ENCODE measurements around the gene SLC25A41. TPM values are rescaled to one million over a fixed set of nuclear protein-coding genes. Genes with fewer than 3 reads are reported as not detected.
A peak's percentile ranks its signal among the peaks of the same experiment; 100 is the strongest.
"Not testable (repeated sequence)": the region's sequence is repeated elsewhere in the genome, so short reads cannot be mapped to it uniquely, and the experiment has no call there.

SLC25A41 gene
- total RNA-seq, 1 donor = not detected

DNA sequence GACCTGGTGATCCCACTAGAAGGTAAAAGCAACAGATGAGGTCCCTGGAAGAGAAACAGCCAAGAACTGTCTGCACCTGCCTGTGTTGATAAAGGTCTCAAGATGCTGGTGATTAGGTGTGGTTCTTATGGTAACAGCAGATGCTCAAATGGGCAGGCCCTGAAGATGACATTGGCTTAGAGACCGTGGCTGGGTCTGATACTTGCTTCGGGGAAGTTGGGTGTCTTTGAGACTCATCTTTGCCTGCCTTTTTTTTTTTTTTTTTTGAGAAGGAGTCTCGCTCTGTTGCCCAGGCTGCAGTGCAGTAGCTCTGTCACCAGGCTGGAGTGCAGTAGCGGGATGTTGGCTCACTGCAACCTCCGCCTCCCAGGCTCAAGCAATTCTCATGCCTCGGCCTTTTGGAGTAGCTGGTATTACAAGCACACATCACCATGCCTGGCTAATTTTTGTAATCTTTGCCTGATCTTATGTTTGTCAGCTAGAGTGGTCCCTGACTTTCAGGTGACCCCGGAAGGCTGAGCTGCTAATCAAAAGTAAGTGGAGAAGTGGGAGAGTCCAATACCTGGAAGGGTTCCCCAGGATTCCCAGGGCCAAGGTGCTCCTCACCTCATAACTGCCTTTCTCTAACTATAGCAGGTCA lies 18.1 kb upstream of the SLC25A41 start:
- Histone ChIP-seq H3K9me3 (ENCODE audit: low read depth, low read length) (no peaks in the 10 kb centered on the region), H3K27me3 (ENCODE audit: insufficient read depth, low read length) (no peaks in the 10 kb centered on the region), H3K4me1 (ENCODE audit: insufficient read depth, low read length) (no peaks in the 10 kb centered on the region), H3K4me3 (ENCODE audit: low read length) (no peak overlapping the region)

DNA sequence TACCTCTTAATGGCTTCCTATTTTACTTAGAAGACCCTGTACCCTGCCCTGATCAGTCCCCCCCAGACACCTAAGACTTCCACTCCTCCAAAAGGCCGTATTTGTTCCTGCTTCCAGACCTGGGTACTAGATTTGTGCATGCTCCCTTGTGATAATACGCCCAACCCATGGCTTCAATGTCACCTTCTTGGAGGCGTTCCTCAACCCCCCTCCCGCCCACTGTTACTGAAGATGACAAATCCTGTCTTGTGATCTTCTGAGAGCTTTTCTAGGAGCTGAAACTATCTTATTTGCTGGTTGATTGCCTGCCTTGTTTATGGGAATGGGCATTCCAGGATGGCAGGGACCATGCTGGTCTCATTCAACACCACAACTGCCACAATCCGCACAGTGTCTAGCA lies 16.6 kb upstream of the SLC25A41 start:
- no peaks in the 10 kb centered on the region for H3K9me3 ChIP-seq (ENCODE audit: low read depth, low read length)
- H3K27me3 ChIP-seq (ENCODE audit: insufficient read depth, low read length) = no peaks in the 10 kb centered on the region
- no peaks in the 10 kb centered on the region for H3K4me1 ChIP-seq (ENCODE audit: insufficient read depth, low read length)
- H3K4me3 ChIP-seq (ENCODE audit: low read length) = no peak overlapping the region

DNA sequence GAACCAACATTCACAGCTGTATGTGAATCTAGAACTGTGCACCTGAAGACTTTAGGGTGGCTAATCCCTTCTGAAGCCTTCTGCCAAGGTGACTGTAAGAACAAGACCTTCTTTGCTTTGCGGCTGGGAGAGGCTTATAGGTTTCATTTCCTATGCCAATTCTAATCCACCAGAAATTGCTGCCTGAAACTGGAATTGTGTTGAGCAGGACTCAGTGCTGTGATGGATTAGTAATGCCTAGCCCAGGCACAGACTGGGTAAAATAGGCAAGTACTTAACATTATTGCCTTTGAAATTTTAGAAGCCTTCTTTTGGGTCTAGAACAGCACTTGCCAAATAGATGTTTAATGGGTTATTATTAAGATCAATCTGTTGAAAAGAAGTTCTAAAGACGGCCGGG lies 14.5 kb upstream of the SLC25A41 start:
- Histone ChIP-seq H3K9me3 (ENCODE audit: low read depth, low read length) (no peaks in the 10 kb centered on the region), H3K4me1 (ENCODE audit: insufficient read depth, low read length) (no peaks in the 10 kb centered on the region), H3K27me3 (ENCODE audit: insufficient read depth, low read length) (no peaks in the 10 kb centered on the region), H3K4me3 (ENCODE audit: low read length) (no peak overlapping the region)

DNA sequence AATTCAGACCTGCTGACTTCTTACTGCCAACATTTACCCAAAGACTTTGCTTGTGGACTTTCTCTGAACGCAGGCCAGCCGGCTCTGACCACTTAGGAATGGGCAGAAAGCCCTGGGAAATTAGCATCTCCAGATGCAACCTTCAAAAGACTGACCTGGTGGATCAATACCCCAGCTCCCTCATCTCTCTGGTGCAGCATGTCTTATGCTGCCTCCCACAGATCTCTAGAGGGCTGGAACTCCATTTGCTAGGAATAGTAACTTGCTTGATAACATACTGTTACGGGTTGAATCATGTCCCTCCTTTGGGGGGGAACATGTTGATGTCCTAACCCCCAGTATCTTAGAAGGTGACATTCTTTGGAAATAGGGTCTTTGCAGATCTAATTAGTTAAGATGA lies 12.9 kb upstream of the SLC25A41 start:
- Histone ChIP-seq H3K27me3 (ENCODE audit: insufficient read depth, low read length) (no peaks in the 10 kb centered on the region), H3K4me3 (ENCODE audit: low read length) (no peak overlapping the region), H3K4me1 (ENCODE audit: insufficient read depth, low read length) (no peaks in the 10 kb centered on the region), H3K9me3 (ENCODE audit: low read depth, low read length) (no peaks in the 10 kb centered on the region)

DNA sequence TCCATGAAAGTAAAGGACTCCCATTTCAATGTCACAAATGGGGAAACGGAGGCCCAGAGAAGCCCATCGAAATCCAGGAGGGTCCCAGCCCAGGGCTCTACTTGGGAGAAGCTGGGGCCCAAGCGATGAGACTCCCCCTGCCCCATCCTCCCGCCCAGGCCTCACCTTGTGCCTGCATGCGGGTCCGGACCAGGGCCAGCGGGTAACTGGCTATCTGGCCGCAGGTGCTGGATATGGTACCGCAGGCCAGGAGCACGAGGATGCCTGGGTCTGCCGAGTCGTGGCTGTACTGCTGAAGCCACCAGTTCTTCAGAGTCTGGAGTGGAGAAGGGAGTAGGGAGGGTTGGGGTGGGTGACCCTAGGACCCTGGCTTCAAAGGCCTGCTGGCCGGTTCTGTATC lies 10.4 kb upstream of the SLC25A41 start:
- no peaks in the 10 kb centered on the region for H3K4me1 ChIP-seq (ENCODE audit: insufficient read depth, low read length)
- H3K9me3 ChIP-seq (ENCODE audit: low read depth, low read length) = no peaks in the 10 kb centered on the region
- H3K27me3 ChIP-seq (ENCODE audit: insufficient read depth, low read length) = no peaks in the 10 kb centered on the region
- no peak overlapping the region for H3K4me3 ChIP-seq (ENCODE audit: low read length)

DNA sequence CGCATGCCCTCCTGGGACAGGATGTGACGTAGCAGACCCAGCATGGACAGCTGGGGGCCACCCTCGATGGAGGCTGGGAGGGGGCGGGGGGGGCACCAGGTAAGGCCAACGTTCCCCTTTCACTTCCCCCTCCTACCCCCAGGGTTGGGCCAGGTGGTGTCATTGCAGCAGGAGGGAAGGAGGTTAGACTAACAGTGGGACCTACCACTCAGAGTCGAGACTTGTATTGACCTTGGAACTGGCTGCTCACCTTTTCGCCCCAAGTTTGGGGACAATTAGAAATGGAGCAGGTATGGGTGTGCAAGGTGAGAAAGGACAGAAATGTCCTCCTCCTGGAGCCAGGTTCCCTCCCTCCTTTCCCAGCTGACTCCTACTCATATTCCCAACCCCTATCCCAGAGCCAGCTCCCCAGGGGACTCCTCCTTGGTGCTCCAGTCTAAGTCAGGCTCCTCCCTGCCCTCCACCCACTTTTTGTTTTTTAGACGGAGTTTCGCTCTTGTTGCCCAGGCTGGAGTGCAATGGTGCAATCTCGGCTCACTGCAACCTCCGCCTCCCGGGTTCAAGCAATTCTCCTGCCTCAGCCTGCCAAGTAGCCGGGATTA lies 8.6 kb upstream of the SLC25A41 start:
- H3K9me3 ChIP-seq (ENCODE audit: low read depth, low read length) = no peaks in the 10 kb centered on the region
- no peaks in the 10 kb centered on the region for H3K27me3 ChIP-seq (ENCODE audit: insufficient read depth, low read length)
- H3K4me3 ChIP-seq (ENCODE audit: low read length) = no peak overlapping the region
- H3K4me1 ChIP-seq (ENCODE audit: insufficient read depth, low read length) = no peaks in the 10 kb centered on the region

DNA sequence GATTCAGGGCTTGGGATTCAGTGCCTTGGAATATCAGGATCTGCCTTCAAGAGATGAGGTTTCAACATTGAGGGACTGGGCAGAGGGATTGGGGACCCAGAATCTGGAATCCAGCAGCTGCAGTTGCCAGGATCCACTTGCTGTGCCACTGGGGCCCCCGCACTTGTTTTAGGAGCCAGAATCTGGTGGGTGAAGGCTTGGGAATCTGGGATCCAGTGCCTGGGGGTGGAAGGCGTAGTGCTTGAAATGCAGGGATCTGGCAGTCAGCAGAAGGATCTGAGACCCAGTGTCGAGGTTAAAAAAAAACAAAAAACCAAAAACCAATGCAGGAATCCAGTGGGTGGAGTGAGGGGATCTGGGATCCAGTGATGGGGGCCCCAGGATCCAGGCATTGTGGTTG lies 7.3 kb upstream of the SLC25A41 start:
- no peaks in the 10 kb centered on the region for H3K27me3 ChIP-seq (ENCODE audit: insufficient read depth, low read length)

DNA sequence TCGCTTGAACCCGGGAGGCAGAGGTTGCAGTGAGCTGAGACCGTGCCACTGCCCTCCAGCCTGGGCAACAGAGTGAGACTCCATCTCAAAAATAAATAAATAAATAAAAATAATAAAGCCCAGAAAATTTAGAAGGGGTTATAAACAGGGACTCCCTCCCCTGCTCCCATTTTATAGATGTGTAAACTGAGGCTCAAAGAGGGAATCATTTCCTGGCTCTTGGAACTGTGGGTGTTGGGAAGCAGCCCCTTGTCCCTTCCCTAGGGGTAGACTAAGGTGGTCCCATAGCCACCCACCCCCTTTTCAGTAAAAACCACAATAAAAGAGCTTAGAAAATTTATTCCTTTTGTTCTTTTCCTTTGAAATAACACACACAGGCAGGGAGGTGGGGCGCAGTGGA lies 6.2 kb upstream of the SLC25A41 start:
- no peaks in the 10 kb centered on the region for H3K4me1 ChIP-seq (ENCODE audit: insufficient read depth, low read length)
- H3K4me3 ChIP-seq (ENCODE audit: low read length) = no peak overlapping the region
- H3K27me3 ChIP-seq (ENCODE audit: insufficient read depth, low read length) = no peaks in the 10 kb centered on the region
- H3K9me3 ChIP-seq (ENCODE audit: low read depth, low read length) = no peaks in the 10 kb centered on the region

More for the DNA sequence above, 7.3 kb upstream of the SLC25A41 start:
- Histone ChIP-seq H3K9me3 (ENCODE audit: low read depth, low read length) (no peaks in the 10 kb centered on the region), H3K4me1 (ENCODE audit: insufficient read depth, low read length) (no peaks in the 10 kb centered on the region), H3K4me3 (ENCODE audit: low read length) (no peak overlapping the region)

DNA sequence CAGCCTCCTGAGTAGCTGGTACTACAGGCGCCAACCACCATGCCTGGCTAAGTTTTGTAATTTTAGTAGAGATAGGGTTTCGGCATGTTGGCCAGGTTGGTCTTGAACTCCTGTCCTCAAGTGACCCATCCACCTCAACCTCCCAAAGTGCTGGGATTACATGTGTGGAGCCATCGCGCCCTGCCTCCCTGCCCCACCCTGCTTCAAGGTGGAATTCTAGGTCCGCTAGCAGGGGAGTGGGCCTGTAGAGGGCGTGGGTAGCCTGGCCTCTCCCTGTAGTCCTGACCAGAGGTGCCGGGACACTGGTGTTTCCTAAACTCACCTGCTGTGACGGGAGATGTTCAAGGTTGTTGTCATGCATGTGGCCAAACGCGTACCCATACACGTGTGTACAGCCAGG lies 398 bp downstream of the SLC25A41 start:
- no peak overlapping the region for H3K4me3 ChIP-seq (ENCODE audit: low read length)
- H3K27me3 ChIP-seq (ENCODE audit: insufficient read depth, low read length) = no peaks in the 10 kb centered on the region
- no peaks in the 10 kb centered on the region for H3K9me3 ChIP-seq (ENCODE audit: low read depth, low read length)
- H3K4me1 ChIP-seq (ENCODE audit: insufficient read depth, low read length) = peaks cover 5% of the 10 kb centered on the region

DNA sequence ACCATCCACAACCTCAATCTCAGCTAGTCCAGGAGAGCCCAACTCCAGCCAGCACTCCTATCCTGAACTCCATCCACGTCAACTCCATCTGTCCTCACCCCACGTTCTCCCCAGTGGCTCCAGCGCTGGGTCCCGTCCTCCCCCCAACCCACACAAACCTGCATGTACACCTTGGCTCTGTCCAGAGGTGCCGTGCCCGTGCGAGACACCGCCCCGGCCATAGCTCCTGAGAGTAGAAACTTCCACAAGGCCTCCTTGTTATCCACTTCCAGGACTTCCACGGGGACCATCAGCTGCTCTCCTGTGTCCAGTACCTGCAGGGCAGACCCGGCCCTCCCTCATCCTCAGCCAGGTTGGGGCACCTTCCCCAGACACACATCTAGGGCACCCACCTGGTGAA lies 1.7 kb downstream of the SLC25A41 start:
- Histone ChIP-seq H3K27me3 (ENCODE audit: insufficient read depth, low read length) (no peaks in the 10 kb centered on the region), H3K4me1 (ENCODE audit: insufficient read depth, low read length) (peaks cover 5% of the 10 kb centered on the region), H3K4me3 (ENCODE audit: low read length) (no peak overlapping the region), H3K9me3 (ENCODE audit: low read depth, low read length) (no peaks in the 10 kb centered on the region)

DNA sequence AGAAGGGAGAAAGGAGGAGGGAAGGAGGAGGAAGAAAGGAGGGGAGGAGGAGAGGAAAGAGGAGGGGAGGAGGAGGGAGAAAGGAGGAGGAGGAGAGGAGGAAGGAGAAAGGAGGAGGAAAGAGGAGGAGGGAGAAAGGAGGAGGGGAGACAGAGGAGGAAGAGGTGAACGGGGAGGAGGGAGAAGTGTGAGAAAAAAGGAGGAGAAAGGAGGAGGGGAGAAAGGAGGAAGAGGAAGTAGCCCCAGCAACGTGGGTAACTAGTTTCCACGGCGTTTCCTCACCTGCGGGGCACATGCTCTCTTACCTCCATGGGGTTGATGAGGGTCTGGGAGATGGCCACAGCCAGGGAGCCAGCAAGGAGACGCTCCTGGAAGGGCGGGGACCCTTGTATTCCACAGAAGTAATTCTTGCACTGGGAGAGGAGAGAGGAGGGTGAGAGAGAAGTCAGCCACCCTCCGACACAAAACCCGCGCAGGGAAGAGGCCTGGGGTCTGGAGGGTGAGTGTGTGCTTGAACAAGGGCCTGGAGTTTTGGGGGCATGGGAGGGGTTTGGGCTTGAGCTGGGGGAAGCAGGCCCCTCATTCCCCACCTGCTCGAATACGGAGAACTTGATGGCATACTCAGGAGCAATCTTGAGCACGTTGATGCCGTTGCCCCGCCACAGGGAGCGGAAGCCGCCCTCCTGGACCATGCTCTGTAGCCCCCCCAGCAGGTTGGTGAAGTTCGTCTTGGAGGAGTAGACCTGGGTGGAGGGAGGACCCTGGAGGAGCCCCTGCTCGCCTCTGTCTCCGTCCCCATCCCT lies 3.9 kb downstream of the SLC25A41 start:
- Histone ChIP-seq H3K27me3 (ENCODE audit: insufficient read depth, low read length) (no peaks in the 10 kb centered on the region), H3K4me3 (ENCODE audit: low read length) (no peak overlapping the region), H3K9me3 (ENCODE audit: low read depth, low read length) (no peaks in the 10 kb centered on the region), H3K4me1 (ENCODE audit: insufficient read depth, low read length) (peaks cover 12% of the 10 kb centered on the region)

DNA sequence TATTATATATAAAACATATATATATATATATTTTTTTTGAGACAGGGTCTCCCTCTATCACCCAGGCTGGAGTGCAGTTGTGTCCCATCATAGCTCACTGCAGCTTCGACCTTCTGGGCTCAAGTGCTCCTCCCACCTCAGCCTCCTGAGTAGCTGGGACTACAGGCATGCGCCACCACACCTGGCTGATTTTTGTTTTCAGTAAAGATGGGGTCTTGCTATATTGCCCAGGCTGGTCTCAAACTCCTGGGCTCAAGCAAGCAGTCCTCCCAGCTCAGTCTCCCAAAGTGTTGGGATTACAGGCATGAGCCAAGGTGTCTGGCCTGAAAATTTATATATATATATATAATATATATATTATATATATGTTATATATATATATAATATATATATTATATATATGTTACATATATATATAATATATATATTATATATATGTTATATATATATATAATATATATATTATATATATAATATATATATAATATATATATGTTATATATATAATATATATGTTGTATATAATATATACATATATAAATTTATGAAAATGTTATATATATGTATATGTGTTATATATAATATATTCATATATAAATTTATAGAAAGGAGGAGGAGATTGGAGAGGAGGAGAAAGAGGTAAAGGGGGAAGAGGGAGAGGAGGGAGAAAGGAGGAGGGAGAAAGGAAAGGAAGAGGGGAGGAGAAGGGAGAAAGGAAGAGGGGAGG lies 4.7 kb downstream of the SLC25A41 start:
- H3K4me3 ChIP-seq (ENCODE audit: low read length) = not testable (repeated sequence)
- H3K4me1 ChIP-seq (ENCODE audit: insufficient read depth, low read length) = peaks cover 14% of the 10 kb centered on the region

DNA sequence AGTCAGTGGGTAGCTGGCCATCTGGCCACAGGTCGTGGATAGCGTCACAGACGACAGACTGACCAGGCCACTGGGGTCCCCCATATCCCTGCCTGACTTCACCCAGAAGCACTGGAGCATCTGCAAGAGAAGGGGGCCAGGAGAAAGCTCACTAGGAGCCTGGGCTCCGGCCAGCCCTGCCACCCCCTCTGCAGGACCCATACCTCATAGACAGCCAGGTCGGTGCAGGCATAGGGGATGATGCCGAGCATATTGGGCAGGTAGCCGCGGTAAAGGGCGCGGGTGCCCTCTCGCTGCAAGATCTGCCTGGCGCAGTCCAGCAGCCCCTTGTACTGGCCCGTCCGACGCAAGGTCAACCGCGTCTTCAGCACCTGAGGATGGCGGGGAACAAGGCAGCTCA lies 6.4 kb downstream of the SLC25A41 start:
- Histone ChIP-seq H3K9me3 (ENCODE audit: low read depth, low read length) (no peaks in the 10 kb centered on the region), H3K27me3 (ENCODE audit: insufficient read depth, low read length) (no peaks in the 10 kb centered on the region), H3K4me1 (ENCODE audit: insufficient read depth, low read length) (peaks cover 31% of the 10 kb centered on the region), H3K4me3 (ENCODE audit: low read length) (no peak overlapping the region)

More for the DNA sequence above, 4.7 kb downstream of the SLC25A41 start:
- not testable (repeated sequence) for H3K27me3 ChIP-seq (ENCODE audit: insufficient read depth, low read length); H3K9me3 ChIP-seq (ENCODE audit: low read depth, low read length)

DNA sequence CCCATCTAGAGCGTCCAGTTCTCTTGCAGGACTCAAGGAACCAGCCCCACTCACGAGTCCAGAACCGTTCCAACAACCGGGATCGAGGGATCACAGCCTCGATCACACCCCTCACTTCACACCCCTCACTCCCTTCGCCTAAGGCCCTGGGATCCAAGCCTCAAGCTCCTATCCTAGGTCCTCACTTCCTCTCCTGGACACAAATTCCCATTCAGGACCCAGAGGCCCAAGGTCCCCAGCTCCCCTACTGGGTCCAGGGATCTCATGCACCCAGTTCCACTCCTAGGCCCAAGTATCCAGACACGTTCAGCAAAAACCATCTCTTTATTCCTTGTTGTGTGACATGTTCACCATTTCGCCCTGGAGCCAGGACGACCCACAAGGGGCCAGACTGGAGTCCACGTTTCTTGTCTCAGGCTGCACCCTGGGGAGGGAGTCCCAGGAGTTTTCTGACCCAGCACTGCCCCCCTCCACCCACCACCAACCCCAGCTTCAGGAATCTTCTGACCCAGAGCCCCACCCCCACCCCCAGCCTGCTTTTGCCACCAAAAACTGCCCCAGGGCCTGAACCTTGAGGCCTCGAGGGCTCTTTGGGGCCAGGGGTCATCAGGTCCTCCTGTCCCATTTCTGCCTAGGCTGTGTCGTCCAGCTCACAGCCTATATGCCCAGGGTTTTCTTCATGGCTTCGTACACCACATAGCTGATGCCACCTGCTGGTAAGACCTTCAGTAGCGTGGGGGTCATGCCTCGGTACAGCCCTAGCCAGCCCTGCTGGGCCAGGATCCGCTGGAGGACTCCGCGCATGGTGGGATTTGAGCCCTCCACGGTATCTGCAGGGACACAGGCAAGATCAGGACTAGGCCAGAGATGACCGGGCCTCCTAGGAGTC lies 7.6 kb downstream of the SLC25A41 start:
- H3K4me1 ChIP-seq (ENCODE audit: insufficient read depth, low read length) = peaks cover 35% of the 10 kb centered on the region
- no peaks in the 10 kb centered on the region for H3K9me3 ChIP-seq (ENCODE audit: low read depth, low read length)
- H3K27me3 ChIP-seq (ENCODE audit: insufficient read depth, low read length) = no peaks in the 10 kb centered on the region
- peak overlapping the region; percentile 13 for H3K4me3 ChIP-seq (ENCODE audit: low read length)
